NCI-H2107 treated with DMSO at 0.1 percent for 48 hours (cell line): Measurements from ENCODE around the gene KCNE4.
"Not testable (repeated sequence)": the region's sequence is repeated elsewhere in the genome, so short reads cannot be mapped to it uniquely, and the experiment has no call there.

Experiments
- DNase-seq: peaks from one replicate; lab custom pipeline; 2025; ENCODE audit not compliant: unreplicated experiment; lab: John Stamatoyannopoulos, UW

The KCNE4 gene

GRCh38 chr2:223056701-223057418 lies 4.9 kb downstream of the KCNE4 start:
- DNase-seq = no peak

- DNase-seq = no peak
These were observed 5.6 kb downstream of the KCNE4 start for GRCh38 chr2:223057569-223057968.

DNA sequence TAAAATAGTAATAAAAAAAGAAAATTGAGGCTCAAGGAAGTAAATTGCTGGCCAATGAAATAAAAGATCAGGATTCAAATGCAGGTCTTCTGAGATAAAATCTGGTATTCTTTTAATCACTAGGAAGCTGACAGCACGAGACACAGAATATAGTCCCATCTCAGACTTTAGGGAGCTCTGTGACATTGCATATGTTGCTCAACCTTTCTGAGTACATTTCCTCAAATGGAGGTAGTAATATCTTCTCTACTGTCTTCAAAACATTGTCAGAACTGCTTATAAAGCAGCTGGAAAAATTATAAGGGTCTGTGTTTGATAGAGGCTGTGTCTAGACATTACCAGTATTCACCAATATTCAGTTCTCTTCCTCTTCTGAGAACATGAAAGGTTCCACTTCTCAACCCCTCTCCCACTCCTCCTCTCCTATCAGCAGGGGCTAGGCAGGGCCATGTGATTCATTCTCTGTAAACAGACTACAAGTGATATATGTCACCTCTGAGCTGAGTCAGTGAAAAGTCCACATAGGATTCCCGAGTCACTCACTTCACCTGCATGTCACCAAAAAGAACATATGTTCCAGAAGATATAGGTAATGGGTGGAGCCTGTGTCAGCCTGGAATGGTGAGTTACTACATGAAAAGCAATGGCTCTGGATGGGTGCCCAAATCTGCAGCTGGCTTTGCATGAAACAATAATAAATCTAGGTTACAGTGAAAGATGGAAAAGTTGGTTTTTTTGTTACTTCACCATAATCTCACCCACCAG lies 7.1 kb downstream of the KCNE4 start:
- DNase-seq = no peak

DNA sequence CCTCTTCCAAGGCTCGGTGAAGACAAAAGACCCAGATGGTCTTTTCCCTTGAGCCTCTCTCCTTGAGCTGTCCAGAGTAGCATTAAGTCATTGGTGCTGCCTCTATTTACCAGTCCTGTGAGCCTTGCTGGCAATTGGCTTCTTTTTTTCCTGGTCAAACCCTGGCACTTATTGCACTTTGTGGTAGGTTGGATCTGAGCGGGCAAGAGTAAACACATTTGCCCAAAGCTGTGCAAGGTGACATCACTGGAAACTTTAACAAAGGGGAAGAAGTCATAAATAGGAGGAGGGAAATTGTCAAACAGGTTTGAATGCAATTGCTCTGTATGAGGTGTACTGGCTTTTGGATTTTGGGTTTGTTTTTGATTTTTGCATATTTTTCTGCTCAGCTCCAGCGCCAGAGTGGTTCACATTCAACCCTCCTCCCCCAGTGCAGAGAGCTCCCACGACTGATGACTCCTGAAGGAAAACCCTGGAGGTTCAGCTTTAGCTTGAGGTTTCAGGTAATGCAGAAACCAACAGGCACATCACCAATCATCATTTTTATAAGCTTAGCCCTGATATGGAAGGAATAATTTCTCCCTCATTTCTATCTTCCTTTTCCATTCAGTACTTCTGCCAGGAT lies 8.3 kb downstream of the KCNE4 start:
- DNase-seq = no peak

GRCh38 chr2:223062396-223062795 lies 10.4 kb downstream of the KCNE4 start:
- DNase-seq = no peak

DNA sequence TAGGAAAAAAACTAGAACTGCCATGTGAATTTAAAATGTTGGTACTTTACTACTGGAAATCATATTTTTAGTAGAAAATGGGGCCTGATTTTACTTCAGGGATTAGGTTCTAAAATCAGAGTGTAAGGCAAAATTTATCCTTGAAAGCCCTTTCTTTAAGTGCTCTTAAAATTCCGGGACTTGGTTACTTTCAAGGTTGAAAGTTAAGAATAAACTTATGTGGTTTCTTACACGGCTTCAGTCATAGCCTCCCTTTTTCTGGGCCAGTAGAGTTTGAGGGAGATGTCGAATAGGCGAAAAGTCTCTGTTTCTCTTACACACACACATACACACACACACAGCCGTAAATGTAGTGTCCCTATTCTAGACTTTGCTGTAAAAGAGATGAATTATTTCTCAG lies 13.1 kb downstream of the KCNE4 start:
- no peak for DNase-seq

DNA sequence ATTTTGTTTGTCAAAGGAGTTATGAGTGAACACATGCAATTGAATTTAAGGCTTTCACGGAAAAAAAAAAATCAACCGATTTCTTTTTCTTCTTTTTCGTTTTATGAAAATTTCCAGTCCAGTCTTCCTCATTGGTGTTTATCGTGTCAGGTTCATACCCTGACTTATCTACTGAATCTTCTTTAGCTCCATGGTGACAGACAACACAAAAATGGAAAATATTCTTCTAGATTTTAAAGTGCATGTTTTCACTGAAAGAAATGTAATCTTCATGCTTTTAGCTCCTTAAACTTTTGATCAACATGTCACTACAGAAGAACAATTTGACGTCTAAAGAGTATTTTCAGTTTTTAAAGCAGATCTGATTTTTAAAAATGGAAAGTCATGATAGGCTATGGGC lies 14.7 kb downstream of the KCNE4 start:
- no peak for DNase-seq

DNA sequence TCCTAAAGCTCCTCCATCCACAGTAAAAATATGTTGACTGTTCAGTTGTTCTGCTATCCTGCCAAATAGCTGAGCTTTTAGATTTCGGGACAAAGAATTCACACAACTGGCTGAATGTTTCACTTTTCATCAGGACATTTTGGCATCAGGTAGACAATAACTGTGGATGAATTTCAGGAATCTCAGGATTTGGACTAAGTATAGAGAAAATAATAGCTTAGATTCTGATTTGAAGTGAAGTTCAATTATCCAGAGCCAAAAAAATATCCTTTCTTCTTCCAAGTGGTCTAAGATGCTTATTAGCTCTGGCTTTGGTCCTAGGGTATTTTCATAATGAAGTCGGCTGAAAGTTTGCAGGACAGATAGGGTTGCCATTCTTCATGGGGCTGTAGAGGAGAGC lies 16.1 kb downstream of the KCNE4 start:
- DNase-seq = no peak

DNA sequence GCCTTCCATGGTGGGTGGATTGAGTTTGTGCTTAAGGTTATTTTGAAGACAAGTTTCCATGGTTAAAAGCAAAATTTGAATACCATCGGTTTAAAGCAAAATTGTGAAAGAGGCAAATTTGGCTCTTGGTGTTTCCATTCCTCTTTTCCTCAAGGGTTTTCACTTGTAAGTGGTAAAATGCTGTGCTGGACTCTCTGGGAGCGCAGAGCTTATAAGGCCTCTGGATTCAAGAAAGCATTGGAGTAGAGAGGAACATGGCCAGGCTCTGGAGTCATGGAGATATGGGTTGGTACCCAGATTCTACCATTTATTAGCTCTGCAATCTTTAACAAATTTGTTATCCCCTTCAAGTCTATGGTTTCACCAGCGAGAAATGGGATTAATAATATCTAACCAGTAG lies 17.5 kb downstream of the KCNE4 start:
- DNase-seq = no peak

- DNase-seq = no peak
These were observed 18.0 kb downstream of the KCNE4 start for GRCh38 chr2:223069988-223070387.

- no peak for DNase-seq
These were observed 19.1 kb downstream of the KCNE4 start for GRCh38 chr2:223071139-223071538.

DNA sequence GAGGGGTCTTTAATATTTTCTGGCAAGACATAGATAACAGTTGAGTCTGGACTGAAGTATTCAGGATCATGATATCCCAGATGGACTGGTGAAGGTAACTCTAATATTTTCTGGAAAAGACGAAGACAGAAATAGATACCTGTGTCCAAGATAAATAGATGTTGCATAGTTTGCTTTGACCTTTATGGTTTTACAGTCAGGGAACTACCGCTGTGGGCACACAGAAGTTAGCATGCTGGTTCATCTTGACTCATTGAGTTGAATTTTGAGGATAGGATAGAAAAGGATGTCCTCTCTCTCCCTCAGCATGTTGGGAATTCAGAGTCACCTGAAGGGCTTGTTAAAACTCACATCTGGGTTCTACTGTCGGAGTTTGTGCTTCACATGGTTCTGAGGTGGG lies 20.8 kb downstream of the KCNE4 start:
- no peak for DNase-seq

GRCh38 chr2:223075301-223076270 lies 23.6 kb downstream of the KCNE4 start:
- DNase-seq = no peak

GRCh38 chr2:223076573-223076972 lies 24.6 kb downstream of the KCNE4 start:
- no peak for DNase-seq

DNA sequence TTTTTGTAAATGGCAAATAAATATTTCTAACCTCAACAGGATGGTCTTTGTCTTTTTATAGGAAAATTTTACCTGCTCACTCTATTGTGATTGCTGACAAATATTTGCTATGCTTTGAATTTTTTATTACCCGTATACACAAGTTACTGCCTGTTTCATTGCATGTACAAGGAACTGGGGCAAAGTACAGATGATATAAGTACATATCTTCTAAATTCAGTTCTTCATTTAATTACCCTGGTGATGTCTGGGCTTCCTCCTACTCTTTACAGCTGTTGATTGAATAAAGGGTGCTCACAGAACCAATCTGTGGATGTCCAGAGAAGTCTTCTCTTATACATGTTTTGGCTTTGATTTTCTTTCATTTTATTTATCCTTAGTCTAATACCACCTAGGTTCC lies 26.5 kb downstream of the KCNE4 start:
- DNase-seq = no peak

DNA sequence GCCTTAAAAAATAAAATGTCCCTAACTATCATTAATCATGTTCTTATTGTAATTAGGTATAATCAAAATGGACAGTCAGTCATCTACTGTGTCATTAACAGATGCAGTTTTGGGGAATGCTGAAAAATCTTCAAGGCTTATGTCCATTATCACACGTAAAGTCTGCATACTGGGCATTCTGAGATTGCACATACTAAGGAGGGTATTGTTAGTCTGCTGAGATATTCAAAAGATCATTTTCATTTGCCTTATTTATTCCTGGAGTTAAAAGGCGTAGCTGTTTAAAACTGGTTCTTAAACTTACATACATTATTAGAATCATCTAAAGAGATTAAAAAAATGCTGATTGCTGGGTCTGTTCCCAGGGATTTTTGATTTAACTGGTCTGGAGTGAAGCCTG lies 27.4 kb downstream of the KCNE4 start:
- no peak for DNase-seq

- DNase-seq = no peak
These were observed 27.9 kb downstream of the KCNE4 start for GRCh38 chr2:223079925-223080324.

DNA sequence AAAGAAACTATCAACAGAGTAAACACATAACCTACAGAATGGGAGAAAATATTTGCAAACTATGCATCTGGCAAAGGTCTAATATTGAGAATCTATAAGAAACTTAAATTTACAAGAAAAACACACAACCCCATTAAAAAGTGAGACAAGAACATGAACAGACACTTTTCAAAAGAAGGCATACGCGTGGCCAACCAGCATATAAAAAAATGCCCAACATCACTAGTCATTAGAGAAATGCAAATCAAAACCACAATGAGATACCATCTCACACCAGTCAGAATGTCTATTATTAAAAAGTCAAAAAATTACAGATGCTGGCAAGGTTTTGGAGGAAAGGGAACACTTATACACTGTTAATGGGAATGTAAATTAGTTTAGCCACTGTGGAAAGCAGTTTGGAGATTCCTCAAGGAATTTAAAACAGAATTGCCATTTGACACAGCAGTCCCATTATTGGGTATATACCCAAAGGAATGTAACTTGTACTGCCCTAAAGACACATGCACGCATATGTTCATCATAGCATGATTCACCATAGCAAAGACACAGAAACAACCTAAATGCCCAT lies 28.9 kb downstream of the KCNE4 start:
- DNase-seq = not testable (repeated sequence)

DNA sequence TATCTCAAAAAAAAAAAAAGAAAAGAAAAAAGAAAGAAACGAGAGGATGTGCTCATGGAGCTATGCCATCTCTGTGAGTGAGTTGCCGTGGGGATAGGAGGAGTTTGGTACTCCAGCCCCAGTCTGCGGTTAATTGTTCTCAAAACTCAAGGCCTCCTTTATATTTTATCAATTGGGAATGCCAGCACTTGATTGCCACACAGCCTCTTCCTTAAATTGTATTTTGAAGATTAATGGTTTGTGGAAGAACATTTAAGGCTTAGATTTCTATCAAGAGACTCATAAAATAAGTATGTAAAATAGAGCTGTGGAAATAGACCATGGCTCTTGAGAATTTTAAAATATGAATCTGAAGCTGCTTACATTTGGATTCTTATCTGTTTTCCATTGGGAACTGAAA lies 29.8 kb downstream of the KCNE4 start:
- DNase-seq = no peak

DNA sequence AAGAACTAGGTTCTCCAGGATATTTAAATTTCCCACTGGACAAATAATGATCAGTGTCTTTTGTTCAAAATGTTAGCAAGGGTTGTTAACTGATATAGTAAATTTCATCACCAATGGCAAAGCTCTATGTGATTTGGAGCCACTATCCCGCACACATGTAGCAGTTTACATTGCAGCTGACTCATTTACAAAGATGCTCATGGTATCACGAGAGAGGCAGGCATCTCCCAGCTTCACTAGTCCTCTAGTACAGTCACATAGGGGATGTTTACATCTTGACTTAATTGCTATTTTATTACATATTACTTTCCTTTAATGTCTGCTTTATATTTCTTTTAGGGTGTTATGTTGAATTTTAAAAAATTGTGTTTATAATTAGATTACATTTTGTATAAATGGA lies 30.7 kb downstream of the KCNE4 start:
- no peak for DNase-seq
